GM12874 (cell line): ENCODE data around the gene MTOR.

Source experiments
- CTCF ChIP-seq: IDR thresholded peaks from 2 replicates; pipeline ENCODE4 v1.5.1; 2011; ENCODE audit warnings: low read depth, mild to moderate bottlenecking, control low read depth, low read length, moderate library complexity; ENCODE audit not compliant: insufficient read depth

MTOR gene

GRCh38 chr1:11262171-11263049 is at the start of gene MTOR:
TSS of gene MTOR (minus strand) at chr1:11262551. CDS start at chr1:11259409, 3,142 bp downstream.
- 0 out of 2 replicates have a peak, but pooled peaks have one; percentile 8 for TF ChIP-seq CTCF

GRCh38 chr1:11309385-11309784 is 47.0 kb upstream of the MTOR start:
- no peak for TF ChIP-seq CTCF

- TF ChIP-seq CTCF, result no peak
These were observed 46.4 kb upstream of the MTOR start for GRCh38 chr1:11308699-11309224.

- TF ChIP-seq CTCF, result no peak
These were observed 45.5 kb upstream of the MTOR start for GRCh38 chr1:11307852-11308251.

- TF ChIP-seq CTCF, result no peak
These were observed 40.0 kb upstream of the MTOR start for GRCh38 chr1:11302366-11302765.

- TF ChIP-seq CTCF, result no peak
These were observed 39.2 kb upstream of the MTOR start for GRCh38 chr1:11301601-11302000.

- TF ChIP-seq CTCF, result no peak
These were observed 36.8 kb upstream of the MTOR start for GRCh38 chr1:11299225-11299574.
